Stimulated activated CD8-positive, alpha-beta memory T cell treated with anti-CD3 and anti-CD28 coated beads, Interleukin-7, amount 100 ng/mL, for 1 hour (primary cell): ENCODE data around the gene PVALEF.

Experiments
- DNase-seq, 2 donors: peaks; one replicate each; pipeline ENCODE4 v3.0.0-alpha.2; 2020; ENCODE audit warnings: low read depth in 2 of 2

PVALEF gene

DNA sequence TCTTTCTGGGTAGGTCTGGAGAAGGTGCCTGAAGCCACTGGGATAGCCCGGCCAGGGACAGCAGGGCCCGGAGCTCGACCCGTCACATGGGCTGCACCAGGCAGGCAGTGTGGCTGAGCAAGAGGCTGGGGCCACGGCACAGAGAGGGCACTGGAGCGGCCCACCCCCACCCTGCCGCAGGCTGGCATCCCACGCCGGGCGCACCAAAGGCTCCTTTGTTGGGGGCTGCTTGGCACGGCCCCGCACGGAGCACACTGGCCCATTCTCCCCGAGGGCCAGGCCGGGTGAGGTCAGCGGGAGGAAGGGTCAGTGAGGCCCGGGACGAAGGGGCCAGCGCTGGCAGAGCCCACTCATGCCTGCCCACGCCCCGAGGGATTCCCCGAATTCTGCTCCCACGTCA, 36.5 kb upstream of the PVALEF start:
- DNase-seq = no peak

GRCh38 chr17:81129289-81129688, 36.0 kb upstream of the PVALEF start:
- no peak for DNase-seq

DNA sequence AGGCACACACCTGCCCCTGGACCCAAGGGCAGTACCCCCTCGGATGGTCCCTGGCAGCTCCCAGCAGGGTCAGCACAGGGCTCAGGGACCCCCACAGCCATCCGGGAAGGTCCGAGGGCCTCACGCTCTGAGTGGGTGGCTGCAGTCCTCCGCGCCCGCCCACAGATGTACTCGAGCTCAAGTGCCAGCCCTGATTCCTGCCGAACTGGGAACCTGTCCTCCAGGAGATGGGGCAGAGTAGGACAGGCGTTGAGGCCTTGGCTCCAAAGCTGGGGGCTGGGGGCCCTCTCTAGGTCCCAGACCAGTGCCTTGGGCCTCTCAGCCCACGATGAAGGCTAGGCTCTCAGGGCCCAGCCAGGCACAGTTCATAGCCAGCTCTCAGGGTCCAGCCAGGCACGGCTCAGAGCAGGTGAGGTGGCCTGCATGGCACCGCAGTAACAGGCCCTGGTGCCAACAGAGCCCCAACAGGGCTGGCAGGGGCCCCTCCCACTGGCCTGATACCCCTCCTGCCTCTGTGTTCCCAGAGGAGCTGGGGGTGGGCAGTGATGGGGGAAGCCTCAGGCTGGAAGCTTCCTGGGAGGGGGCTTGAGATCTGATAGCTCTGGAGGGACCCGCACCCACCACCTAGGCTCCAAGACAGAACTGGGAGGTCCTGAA, 35.5 kb upstream of the PVALEF start:
- DNase-seq = no peak

- DNase-seq = no peak
Observed at GRCh38 chr17:81130385-81131361, 34.6 kb upstream of the PVALEF start.

DNA sequence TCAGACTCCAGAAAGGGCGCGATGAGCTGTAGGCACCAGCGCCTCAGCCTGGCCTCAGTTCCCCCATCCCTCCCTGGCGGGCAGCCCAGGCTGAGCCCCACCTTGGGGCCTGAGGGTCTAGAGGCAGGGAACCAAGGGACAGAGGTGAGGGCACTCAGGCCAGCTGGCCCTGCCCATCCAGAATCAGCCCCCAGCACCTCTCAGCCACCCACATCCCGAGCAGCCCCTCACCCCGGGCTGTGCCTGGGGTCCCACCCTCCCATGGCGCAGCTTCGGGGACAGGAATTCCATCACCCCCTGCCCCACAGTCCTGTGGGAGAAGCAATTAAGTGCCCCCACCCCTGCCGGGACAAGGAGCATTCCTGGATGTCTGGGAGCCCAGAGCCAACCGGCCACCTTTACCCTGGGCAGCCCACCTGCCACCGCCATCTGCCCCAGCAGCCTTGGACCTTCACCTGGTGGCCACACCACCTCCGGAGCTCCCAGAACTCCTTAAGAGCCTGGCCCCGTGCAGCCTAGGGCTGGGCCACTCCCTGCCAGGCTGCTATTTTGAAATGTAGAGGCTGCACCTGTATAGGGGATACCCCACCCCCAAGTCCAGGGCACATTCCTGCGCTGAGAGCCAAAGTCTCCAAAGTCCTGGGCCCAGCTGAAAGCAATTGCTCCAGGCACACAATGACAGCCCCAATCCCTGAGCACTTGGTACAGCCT, 33.7 kb upstream of the PVALEF start:
- DNase-seq = no peak

DNA sequence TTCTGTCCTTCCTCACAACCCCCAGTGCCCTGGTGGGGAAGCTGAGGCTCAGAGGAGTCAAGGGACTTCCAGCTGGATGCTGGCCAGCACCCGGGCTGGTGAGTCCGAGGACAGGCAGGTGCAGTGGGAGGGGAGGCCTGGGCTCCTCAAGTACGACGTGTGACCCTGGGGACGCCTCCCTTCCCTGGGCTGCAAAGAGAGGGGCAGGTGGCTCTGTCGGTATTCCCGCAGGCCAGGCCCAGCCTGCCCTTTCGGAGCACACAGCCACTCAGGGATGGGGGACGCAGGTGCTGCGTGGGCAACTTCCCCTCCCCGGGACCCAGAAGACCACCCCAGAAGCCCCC, 33.1 kb upstream of the PVALEF start:
- no peak for DNase-seq

- DNase-seq = no peak
Observed at GRCh38 chr17:81132770-81133723, 32.3 kb upstream of the PVALEF start.

- DNase-seq = no peak
Observed at GRCh38 chr17:81134064-81134781, 31.1 kb upstream of the PVALEF start.

- no peak for DNase-seq
Observed at GRCh38 chr17:81135505-81136278, 29.6 kb upstream of the PVALEF start.

GRCh38 chr17:81136366-81136765, 28.9 kb upstream of the PVALEF start:
- DNase-seq = no peak

DNA sequence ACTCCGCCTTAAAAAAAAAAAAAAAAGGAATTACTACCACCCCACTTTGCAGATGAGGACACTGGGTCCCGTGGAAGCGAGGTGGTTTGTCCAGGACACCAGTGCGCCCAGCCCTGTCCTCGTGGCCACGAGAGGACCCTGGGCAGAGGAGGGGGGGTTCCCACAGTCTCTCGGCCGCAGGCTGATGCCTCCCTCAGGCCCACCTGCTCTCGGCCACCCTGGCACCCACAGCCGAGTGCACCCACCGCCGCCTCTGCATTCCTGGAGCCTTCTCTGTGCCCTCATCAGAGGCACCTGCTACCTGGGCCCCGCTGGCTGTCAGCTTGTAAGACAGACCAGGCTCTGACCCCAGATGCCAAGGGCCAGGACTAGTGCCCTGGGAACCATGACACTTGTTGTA, 28.1 kb upstream of the PVALEF start:
- no peak for DNase-seq

DNA sequence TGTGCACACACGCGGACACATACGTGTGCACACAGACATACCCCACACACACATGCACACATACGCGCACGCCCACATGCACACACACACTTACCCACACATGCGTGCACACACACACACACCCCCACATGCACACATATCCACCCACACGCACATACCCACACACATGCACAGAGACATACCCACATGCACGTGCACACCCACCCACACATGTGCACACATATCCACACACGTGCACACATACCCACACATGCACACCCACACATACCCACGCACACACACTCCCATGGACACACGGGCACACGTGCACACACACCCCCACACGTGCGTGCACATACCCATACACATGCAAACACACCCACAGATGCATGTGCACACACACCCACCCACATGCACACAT, 27.2 kb upstream of the PVALEF start:
- DNase-seq = no peak

GRCh38 chr17:81138500-81138899, 26.8 kb upstream of the PVALEF start:
- no peak for DNase-seq

- no peak for DNase-seq
Observed at GRCh38 chr17:81139428-81139827, 25.9 kb upstream of the PVALEF start.

DNA sequence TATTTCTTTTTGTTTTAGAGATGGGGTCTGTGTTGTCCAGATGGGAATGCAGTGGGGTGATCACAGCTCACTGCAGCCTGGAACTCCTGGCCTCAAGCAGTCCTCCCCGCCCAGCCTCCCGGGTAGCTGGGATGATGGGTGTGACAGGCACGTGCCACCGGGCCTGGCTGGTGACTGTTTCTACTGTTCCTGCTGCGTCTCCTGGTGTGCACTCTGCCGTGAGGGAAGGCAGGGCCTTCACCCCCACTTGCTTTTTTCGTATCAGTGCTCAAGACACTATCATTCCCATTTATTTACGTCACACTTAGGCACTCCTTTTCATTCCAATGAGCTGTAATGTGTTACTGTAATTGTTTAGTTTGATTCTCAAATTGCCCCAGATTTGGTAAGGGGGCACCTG, 25.3 kb upstream of the PVALEF start:
- no peak for DNase-seq

- DNase-seq = no peak
Observed at GRCh38 chr17:81140695-81141094, 24.6 kb upstream of the PVALEF start.

DNA sequence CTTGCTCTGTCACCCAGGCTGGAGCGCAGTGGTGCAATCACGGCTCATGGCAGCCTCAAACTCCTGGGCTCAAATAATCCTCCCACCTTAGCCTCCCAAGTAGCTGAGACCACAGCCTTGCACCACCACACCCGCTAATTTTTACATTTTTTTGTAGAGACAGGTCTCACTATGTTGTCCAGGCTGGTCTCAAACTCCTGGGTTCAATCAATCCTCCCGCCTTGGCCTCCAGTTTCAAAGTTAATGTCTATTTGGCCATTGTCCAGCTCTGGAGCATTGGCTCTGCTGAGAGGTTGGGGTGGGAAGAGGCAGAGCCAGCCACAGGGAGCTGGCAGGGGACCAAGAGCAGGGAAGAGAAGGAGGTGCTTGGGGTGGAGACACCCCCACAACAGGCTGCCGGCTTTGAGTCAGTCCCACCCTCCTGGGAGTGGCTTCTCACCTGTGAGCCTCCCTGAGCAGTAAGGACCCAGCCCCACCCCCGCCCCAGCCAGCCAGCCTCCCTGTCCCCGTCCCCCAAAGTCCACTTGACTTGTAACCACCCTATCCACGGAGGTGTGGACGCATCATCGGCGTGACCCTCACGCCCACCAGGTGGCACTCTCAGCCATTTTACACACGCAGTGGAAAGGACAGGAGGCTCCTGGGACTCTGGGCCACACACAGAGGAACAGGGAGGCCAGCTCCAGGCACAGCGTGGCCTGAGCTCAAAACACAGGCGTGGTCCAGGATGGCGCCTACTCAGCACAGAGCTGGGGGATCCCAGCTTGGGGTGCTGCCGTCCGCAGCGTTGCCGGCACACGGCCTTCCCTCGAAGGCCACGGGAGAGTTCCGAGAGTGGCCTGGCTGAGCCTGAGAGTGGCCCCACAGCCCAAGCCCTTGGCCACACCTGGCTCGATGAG, 22.8 kb upstream of the PVALEF start:
- DNase-seq = peak; percentile 25 to 30

GRCh38 chr17:81143200-81143527, 22.1 kb upstream of the PVALEF start:
- DNase-seq = no peak
